Nephron progenitor cell (in vitro differentiated cells): ENCODE results near the gene PAK6.
A peak's percentile ranks its signal among the peaks of the same experiment; 100 is the strongest.

Experiments used
- DNase-seq: peaks from one replicate; pipeline ENCODE4 v3.0.0; 2021
- H3K27ac Mint-ChIP-seq: 2 replicates; pipeline ENCODE4 v1.8.0; 2021; ENCODE audit warnings: mild to moderate bottlenecking, moderate library complexity, mixed read lengths
- H3K27me3 Mint-ChIP-seq: 2 replicates; pipeline ENCODE4 v1.8.0; 2021; ENCODE audit warnings: mild to moderate bottlenecking, low read depth, mixed read lengths; ENCODE audit not compliant: poor library complexity
- H3K36me3 Mint-ChIP-seq: 2 replicates; pipeline ENCODE4 v1.8.0; 2021; ENCODE audit warnings: low read depth, mixed read lengths
- H3K4me1 Mint-ChIP-seq: 2 replicates; pipeline ENCODE4 v1.8.0; 2021; ENCODE audit warnings: mixed read lengths
- H3K4me3 Mint-ChIP-seq: 2 replicates; pipeline ENCODE4 v1.8.0; 2021; ENCODE audit warnings: mild to moderate bottlenecking, moderate library complexity, mixed read lengths
- H3K9me3 Mint-ChIP-seq: 2 replicates; pipeline ENCODE4 v1.8.0; 2021; ENCODE audit warnings: mild to moderate bottlenecking, moderate library complexity, mixed read lengths
- CTCF ChIP-seq: fragments of 200-600 bp; sonication (generic); IDR thresholded peaks from 2 replicates; pipeline ENCODE4 v1.5.0; 2021; ENCODE audit warnings: antibody characterized with exemption

PAK6 gene

GRCh38 chr15:40229956-40230355 lies 8.9 kb upstream of the PAK6 start:
- no peak for TF ChIP-seq CTCF
- Mint-ChIP-seq H3K4me3 (no peak overlapping the region), H3K36me3 (peaks cover 24% of the 10 kb centered on the region), H3K27me3 (peaks cover 4% of the 10 kb centered on the region), H3K27ac (no peak overlapping the region), H3K9me3 (no peaks in the 10 kb centered on the region), H3K4me1 (peaks cover 7% of the 10 kb centered on the region)
- DNase-seq, result no peak

- Mint-ChIP-seq H3K27me3 (peaks cover 18% of the 10 kb centered on the region), H3K4me3 (no peak overlapping the region), H3K27ac (no peak overlapping the region), H3K9me3 (no peaks in the 10 kb centered on the region), H3K36me3 (peaks cover 18% of the 10 kb centered on the region), H3K4me1 (peaks cover 7% of the 10 kb centered on the region)
- no peak for DNase-seq
- no peak for TF ChIP-seq CTCF
These were observed 6.2 kb upstream of the PAK6 start for GRCh38 chr15:40232625-40233070.

GRCh38 chr15:40233727-40234577 lies 4.9 kb upstream of the PAK6 start:
- peaks cover 31% of the 10 kb centered on the region for H3K27me3 Mint-ChIP-seq
- no peaks in the 10 kb centered on the region for H3K9me3 Mint-ChIP-seq
- no peak for TF ChIP-seq CTCF
- no peak for DNase-seq
- H3K4me1 Mint-ChIP-seq, result peaks cover 15% of the 10 kb centered on the region
- H3K36me3 Mint-ChIP-seq, result peaks cover 13% of the 10 kb centered on the region
- no peak overlapping the region for H3K27ac Mint-ChIP-seq
- no peak overlapping the region for H3K4me3 Mint-ChIP-seq

GRCh38 chr15:40234783-40235182 lies 4.1 kb upstream of the PAK6 start:
- DNase-seq, result no peak
- Mint-ChIP-seq H3K9me3 (no peaks in the 10 kb centered on the region), H3K4me1 (peaks cover 21% of the 10 kb centered on the region), H3K27ac (no peak overlapping the region), H3K36me3 (peaks cover 8% of the 10 kb centered on the region), H3K27me3 (peaks cover 38% of the 10 kb centered on the region), H3K4me3 (no peak overlapping the region)
- no peak for TF ChIP-seq CTCF

GRCh38 chr15:40235201-40235885 lies 3.5 kb upstream of the PAK6 start:
- H3K27me3 Mint-ChIP-seq, result peaks cover 44% of the 10 kb centered on the region
- no peak for DNase-seq
- H3K4me3 Mint-ChIP-seq, result no peak overlapping the region
- peaks cover 21% of the 10 kb centered on the region for H3K4me1 Mint-ChIP-seq
- H3K27ac Mint-ChIP-seq, result peak overlapping the region; percentile 35
- no peaks in the 10 kb centered on the region for H3K9me3 Mint-ChIP-seq
- no peak for TF ChIP-seq CTCF
- H3K36me3 Mint-ChIP-seq, result peaks cover 4% of the 10 kb centered on the region

- no peak for TF ChIP-seq CTCF
- H3K4me1 Mint-ChIP-seq, result peaks cover 13% of the 10 kb centered on the region
- H3K27ac Mint-ChIP-seq, result no peak overlapping the region
- H3K36me3 Mint-ChIP-seq, result no peaks in the 10 kb centered on the region
- H3K4me3 Mint-ChIP-seq, result peak overlapping the region; percentile 70
- H3K9me3 Mint-ChIP-seq, result no peaks in the 10 kb centered on the region
- DNase-seq, result no peak
- peaks cover 45% of the 10 kb centered on the region for H3K27me3 Mint-ChIP-seq
These were observed 485 bp downstream of the PAK6 start for GRCh38 chr15:40239404-40239692.
